ENCODE data around the gene ACP2.

DNA sequence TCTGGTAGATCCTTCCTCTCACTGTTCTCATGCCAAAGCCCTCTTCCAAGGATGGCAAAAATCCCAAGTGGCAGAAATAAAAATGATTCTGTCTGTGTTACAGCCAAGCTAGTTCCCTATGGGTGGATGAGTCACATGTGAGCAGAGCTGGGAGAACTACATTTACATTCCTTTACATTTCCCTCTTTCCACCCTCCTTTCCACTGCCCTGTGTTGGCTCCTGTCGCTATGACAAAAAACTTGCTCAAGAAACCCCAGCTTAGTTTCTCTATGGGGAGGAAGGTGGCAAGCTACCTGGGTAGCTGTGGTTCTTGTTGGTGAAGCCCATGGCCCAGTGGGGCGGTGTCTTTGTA lies 44.0 kb downstream of the ACP2 start:
- TF ChIP-seq, protein P1, sequence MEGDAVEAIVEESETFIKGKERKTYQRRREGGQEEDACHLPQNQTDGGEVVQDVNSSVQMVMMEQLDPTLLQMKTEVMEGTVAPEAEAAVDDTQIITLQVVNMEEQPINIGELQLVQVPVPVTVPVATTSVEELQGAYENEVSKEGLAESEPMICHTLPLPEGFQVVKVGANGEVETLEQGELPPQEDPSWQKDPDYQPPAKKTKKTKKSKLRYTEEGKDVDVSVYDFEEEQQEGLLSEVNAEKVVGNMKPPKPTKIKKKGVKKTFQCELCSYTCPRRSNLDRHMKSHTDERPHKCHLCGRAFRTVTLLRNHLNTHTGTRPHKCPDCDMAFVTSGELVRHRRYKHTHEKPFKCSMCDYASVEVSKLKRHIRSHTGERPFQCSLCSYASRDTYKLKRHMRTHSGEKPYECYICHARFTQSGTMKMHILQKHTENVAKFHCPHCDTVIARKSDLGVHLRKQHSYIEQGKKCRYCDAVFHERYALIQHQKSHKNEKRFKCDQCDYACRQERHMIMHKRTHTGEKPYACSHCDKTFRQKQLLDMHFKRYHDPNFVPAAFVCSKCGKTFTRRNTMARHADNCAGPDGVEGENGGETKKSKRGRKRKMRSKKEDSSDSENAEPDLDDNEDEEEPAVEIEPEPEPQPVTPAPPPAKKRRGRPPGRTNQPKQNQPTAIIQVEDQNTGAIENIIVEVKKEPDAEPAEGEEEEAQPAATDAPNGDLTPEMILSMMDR (IDR thresholded peaks at IDR 0.05): no peak
- no peak for TF ChIP-seq POLR2A (IDR thresholded peaks at IDR 0.05)
